OCI-LY1 (cell line): ENCODE results near the gene ATG9B.

ENCODE experiments used
- CTCF ChIP-seq: fragments of 200-600 bp; sonication (generic), shearing (Covaris generic); IDR thresholded peaks from 2 replicates; pipeline ENCODE4 v1.5.1; 2017; ENCODE audit warnings: mild to moderate bottlenecking, antibody characterized with exemption, low read length, moderate library complexity, mixed read lengths
- EZH2 ChIP-seq: fragments of 200-600 bp; sonication (generic), shearing (Covaris generic); IDR thresholded peaks from 2 replicates; pipeline ENCODE4 v1.8.0; 2017; ENCODE audit warnings: borderline replicate concordance, mixed run types, mild to moderate bottlenecking, antibody characterized with exemption, low read length, moderate library complexity, mixed read lengths

GRCh38 chr7:151048911-151049463 lies 24.7 kb upstream of the ATG9B start:
- TF ChIP-seq CTCF: no peak
- no peak for TF ChIP-seq EZH2
